Nucleus accumbens (tissue), 56 donors: ENCODE results near the gene GP5.

ENCODE experiments used
- DNase-seq, 56 donors: peaks; one replicate each; lab custom pipeline; 2025; lab: John Stamatoyannopoulos, UW

GP5 gene, protein sequence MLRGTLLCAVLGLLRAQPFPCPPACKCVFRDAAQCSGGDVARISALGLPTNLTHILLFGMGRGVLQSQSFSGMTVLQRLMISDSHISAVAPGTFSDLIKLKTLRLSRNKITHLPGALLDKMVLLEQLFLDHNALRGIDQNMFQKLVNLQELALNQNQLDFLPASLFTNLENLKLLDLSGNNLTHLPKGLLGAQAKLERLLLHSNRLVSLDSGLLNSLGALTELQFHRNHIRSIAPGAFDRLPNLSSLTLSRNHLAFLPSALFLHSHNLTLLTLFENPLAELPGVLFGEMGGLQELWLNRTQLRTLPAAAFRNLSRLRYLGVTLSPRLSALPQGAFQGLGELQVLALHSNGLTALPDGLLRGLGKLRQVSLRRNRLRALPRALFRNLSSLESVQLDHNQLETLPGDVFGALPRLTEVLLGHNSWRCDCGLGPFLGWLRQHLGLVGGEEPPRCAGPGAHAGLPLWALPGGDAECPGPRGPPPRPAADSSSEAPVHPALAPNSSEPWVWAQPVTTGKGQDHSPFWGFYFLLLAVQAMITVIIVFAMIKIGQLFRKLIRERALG

DNA sequence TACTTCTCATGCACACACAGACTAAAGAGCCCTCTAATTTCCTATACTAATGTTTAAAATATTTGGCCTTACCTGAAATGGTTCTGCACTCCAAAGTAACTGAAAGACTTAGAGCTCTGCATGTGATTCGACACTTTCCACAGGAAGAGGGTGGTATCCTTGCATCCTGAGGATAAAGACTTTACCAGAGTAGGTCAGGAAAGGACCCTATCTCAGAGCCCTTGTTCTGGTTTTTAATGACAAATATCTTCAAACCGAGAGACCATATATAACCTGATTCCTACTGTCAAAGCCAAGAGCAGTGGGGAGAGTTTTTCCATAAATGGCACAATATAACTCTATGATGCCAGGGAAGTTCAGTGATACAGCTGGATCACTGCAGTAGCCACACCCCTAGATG is at the start of gene GP5:
GP5 (minus strand) TSS at position 101 of the 400 bp plus-strand sequence. CDS start 984 bp downstream, outside the sequence.
- no peak for DNase-seq

DNA sequence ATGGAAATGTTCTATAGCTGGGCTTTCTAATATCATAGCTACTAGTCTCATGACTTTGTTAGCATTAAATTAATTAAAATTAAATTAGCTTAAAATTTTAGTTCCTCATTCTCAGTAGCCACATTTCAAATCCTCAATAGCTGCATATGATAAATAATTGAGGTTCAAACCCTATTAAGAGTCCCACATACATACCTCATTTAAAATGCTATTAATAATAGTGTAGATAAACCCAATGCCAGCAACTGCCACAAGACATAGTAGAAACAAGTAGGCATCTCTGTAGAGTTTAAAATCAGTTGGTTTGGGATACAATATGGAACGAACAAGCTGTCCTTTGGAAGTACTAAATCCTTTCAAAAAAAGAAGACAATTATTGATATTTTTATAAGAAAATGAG is 48.6 kb upstream of the GP5 start:
- DNase-seq, result no peak

DNA sequence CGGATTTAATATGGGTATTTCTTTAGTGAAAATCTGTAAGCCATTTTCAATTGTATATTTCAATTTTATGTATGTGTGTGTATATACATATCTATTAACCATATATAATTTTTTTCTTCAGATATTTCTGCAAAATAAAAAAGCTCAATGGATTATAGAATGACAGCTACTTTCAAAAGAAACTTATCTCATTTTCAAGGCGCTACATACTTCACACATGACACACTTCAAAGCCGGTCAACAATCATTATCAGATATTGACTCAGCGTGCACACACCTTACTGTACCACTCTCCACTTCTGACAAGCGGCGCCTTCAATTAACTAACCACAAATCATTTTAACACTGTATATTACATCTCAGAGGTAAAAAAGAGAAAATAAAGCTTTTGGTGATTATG is 48.1 kb upstream of the GP5 start:
- DNase-seq, result no peak

DNA sequence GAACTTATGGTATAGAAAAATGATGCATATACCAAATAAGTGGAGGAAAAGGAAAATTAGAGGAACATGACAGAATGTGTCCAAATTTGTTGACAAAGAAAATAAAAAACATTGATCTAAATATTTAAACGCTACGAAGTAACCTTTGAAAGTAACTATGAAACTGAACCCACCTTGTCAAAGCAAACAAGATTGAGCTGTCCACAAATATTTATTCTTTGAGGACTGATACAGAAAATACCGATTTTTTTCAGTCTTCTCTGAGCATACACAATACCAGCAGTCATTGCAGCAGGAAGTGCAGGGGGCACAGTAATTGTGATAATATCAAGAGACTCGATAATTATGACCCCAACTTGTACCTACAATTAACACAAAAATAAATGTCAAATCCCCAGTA is 47.7 kb upstream of the GP5 start:
- no peak for DNase-seq

DNA sequence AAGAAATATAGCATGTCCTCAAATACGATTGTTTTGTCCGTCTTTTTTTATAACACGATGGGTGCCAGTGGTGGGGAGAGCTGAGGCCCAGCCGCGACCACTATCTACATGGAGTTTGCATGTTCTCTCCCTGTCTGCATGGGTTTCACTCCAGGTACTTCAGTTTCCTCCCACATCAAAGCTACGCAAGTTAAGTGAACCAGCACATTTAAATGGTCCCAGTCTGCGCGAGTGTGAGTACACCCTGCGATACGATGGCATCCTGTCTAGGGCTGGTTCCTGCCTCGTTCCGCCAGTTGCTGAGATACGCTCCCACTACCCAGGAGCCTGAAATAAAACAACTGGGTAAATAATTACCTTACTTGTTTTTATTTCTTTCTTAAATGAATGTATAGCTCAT is 47.1 kb upstream of the GP5 start:
- DNase-seq, result no peak

DNA sequence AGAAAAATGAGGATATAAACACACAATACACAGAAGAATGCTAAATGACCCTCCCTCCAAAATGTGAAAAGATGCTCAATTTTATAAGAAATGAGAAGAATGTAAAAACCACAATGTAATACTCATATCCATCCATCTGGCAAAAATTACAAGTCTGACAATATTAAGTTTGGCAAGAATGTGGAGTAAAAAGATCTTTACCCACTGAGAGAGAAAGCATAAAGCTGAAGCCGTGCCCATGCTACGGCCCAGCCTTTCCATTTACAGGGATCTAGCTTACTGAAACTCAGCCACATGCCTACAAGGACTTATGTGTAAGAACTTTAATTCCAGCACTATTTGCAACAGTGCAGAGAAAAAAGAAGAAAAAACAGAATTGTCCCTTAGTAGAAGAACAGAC is 44.8 kb upstream of the GP5 start:
- no peak for DNase-seq

DNA sequence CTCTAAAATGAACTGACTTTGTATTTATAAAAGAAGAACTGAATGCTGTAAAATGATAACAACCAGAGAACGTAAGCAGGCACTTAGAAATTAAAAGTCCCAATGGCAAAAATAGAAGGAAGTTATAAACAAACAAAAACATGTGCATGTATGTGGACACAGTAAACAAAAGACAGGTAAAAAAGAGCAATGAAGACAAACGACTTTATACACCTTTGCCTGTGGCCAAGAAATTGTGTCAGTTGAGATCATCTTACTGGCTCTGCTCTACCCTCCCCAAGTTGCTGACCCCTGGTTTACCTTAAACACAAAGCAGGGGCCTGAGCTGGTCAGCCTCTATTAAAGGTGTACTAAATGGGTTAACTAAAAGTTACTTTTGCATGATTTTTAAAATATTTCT is 41.7 kb upstream of the GP5 start:
- DNase-seq, result no peak

DNA sequence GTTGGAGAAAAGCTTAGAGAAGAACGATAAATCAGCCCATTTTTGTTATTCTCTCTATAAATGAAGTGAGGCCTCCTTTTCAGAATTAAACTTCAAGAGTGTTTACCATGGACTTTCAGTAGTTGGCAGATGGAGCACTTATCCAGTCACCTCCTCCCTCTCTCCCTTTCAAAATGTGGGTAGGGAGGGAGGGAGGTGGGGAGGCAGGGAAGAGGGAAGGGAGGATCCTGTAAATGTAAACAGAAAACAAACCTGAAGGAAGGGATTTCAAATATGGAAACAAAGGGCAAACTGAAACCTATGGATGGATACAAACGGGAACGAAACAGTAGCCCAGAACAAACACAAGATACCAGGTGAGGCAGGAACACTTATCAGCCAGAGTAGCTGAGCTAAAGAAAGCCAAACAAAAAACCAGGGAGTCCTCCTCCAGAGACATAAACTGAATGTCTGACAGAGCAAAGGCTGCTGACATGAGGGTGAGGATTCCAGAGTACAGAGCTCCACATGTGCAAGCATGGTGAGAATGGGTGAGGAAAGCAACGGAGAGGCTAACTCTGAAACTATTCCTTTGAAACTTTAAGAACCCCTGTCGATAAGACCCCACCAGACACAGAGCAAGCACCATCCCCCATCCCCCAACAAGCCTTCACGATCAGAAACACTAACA is 41.0 kb upstream of the GP5 start:
- no peak for DNase-seq

DNA sequence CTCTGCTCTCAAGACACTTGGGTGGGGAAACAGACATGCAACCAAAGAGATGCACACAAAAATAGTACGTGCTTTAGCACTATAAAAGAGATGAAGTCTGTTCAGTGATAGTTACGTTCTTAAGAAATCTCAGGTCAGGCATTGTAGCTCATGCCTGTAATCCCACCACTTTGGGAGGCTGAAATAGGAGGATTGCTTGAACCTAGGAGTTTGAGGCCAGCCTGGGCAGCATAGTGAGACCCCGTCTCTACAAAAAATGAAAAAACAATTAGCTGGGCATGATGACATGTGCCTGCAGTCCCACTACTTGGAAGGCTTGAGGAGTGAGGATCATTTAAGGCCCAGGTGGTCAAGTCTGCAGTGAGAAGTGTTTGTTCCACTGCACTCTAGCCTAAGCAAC is 35.4 kb upstream of the GP5 start:
- DNase-seq, result no peak

DNA sequence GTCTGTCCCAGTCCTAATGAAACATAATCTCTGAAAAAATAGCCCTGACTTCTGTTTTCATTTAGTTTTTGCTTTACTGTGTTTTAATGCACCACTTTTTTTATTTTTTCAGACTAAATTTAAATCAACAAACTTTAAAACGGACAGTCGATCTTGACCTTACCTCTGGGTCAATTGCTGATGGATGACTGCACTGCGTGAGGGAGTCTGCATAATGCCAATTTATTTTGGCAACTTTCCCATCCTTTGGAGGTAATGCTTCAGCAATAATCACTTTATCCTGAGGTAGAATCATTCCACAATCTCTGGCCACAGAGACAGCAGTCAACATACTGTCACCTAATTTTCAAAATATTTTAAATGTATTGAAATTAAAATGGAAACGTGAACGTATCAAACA is 32.5 kb upstream of the GP5 start:
- DNase-seq, result no peak

DNA sequence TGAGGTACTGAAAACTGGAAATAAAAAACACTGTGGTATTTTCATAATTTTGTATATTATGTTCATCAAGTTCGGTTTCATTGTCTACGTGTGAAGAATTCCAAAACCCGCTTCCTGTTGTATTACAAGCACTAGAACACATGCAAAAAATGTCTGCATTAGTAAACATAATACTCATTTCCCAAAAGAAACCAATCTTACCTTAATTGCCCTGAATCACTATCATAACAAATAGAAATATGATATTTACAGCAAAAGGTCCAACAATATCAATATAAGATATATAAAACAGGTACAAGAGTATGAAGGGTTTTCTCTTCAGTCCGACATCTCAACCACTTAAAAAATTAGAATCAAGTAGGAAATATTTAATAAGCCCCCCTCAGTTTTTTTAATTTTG is 26.3 kb upstream of the GP5 start:
- no peak for DNase-seq

DNA sequence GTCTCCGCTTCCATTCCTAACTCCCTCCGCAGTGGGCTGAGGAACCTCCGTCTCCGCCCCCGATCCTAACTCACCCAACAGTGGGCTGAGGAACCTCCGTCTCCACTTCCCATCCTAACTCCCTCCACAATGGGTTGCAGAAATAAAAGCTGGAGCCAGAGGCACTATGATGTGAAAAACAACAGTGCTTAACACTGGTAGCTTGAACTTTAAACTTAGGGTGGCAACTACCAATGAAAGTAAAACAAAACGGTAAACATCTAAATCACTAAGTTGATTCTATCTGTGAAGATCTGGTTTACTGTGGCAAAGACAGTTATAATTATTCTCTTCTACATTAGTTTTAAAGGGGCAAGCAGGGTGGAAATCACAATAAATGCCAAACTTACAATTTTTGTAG is 25.9 kb upstream of the GP5 start:
- no peak for DNase-seq

DNA sequence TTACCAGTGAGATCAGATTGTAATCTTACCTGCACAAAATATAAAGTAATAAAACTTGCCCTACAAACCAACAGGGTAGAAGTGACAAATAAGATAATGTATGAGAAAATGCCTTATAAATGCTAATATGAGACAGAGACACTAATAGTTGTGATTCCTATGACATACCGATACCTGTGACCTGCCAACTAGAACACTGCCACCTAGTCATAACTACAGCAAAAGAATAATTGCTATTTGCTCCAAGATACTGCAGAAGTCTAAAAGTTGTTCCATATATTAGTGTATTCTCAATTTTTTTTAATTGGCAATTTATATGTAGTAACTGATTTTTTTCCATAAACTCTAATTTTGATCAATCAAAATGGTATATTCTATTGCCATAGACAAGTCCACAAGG is 25.3 kb upstream of the GP5 start:
- no peak for DNase-seq

DNA sequence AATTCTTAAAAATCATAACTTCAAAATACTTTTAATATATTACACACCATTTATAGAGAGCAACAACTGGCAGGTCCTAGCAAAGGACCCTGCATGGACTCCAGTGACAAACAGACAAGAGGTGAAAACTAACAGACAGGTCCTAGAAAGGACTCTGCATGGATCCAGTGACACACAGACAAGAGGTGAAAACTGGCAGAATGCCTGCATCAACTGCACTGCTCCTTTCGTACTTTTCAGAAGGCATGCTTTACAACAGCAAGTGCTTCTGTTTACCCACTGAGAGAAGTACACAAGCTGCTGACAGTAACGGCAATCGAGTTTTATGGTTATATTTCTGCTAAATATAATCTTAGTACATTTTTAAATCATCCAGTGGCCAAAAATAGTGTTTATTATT is 24.3 kb upstream of the GP5 start:
- no peak for DNase-seq

DNA sequence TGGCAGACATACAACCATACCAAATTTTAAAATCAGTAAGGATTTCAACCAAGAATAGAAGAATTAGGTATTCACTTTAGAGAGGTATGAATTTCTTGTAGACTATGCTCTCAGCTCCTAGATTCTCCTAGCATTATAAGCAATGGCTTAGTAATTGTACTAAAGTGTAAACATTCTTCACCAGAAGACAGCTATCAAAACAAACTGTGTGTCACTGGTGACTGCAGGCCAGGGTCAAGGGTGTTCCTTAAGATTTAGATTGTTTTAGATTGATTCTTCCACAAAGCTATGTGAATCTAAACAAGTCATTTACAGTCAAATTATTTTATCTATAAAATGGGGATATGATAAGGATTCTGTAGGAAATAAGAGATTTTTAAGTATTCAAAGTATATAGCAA is 23.1 kb upstream of the GP5 start:
- no peak for DNase-seq

DNA sequence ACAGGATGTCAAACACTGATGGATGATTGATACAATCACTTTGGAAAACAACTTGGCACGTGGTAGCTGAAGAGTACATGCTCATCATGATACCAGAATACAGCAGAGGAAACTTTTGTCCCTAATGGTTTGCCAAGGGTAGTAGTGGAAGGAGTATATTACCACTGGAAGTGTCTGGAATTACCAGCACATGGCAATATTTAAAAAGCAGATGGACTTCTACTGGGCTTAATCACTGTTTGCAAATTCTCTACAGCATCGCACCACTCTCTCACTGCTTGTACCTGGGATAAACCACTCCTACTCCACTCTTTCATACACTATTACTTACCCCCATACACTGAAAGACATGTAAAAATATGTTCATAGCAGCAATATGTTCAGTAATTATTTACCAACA is 19.6 kb upstream of the GP5 start:
- DNase-seq, result no peak

DNA sequence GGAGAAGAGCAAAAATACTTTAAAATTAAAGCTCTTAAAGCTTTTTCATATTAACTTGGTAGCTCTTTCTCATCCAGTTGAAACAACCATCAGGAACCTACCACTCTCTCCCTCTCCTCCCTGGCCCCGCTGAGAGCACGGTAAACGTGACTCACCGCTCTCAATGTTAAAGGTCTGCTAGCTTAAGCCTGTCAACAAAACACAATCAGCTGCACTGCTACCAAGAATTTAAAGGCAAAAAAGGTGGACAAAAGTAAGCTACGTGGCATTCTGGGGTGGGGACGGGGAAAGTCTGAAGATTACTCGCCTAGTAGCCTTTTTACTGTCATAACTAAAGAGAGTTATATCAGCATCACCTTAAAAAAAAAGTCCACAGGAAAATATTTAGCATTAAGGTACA is 8.4 kb upstream of the GP5 start:
- DNase-seq, result no peak

DNA sequence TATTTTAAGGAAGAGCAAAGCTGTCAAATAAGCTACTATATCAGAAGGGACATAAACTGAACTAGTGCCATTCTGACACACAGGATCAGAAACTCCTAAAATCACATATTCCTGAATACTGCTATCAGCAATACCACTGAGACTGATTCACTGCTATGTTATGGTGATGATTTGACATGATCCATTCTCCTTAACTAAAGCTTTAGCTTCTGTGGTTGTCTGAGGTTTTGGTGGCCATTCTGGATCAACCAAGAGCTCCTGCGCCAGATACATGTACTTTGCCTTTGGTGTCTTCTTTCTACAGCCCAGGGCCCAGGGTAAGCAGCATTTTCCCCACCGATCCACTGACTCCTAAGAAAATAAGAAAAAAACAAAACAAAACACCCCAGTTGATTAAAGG is 6.7 kb upstream of the GP5 start:
- DNase-seq, result no peak

DNA sequence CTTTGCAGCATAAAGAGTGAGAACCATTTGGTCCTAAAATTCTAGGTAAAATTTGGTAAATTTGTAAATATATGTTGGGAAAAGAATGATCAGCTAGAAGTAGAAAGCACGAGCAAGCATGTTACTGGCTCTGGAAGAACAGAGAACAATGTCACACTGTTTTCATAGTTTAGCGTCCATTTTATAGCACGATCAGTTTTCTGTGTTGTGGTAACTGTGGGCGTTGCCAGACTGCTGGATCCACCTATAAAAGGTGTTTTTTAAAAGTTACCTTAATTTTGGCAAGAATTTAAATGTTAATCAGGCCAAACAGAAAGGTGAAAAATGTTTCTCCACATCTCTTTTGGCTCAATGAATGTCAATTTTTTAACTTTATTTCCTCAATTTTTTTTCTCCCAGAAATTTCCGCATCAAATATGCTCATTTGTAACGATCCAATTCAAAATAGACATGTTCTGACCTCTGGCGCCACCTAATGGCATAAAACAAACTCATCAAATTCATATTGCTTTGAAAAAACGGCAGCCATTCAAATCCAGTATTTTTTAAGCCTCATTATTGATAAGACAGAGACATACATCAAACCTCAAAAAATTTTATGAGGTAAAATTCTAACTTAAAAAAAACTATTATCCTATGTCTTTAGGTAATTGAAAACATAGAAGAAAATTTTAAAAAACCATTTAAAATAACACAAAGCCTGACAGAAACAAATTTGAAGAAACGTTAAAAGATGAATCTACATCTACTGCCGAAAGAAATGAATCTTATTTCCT is 5.5 kb upstream of the GP5 start:
- peak in 7 of 56 donors; percentile 7 to 67 (median 18) for DNase-seq

DNA sequence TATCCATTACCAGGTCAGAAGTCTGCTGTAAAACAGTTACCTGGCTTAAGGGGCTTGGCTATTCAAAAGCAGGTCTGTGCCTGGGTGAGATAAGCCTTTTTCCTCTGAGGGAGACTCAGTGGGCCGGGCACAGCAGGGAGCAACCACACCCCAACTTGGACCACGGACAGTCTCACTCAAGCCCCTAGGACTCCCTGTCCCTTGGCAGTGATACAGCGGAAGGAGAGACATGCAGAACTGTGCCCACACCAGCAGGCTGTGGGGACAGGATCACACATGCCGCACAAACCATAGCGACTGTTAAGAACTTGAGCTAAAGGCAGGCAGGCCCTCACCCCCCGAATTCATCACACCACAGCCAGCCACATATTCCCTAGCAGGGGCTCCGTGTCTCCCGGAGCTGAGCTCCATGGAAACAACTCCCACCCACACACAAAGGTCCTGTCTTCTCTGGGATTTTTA is 2.8 kb upstream of the GP5 start:
- DNase-seq, result peak in 9 of 56 donors; percentile 17 to 39 (median 23)

DNA sequence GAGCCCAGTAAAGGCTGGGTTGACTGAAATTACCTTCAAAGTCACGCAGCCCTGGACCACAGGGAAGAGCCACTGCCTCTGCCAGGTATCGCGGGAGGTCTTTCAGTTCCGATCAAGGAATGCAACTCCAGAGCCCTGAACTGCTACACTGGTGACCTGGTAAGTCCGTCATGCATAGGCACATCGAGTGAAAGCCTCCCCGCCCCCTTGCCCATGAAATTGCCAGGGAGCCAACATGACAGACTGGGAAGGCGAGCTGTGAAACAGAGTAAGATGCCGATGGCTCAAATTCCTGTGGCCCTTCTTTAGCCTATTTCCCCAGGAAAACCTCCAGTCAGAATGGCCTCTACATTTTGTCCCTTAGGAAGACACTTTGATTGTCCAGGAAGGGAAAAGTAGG is 2.3 kb upstream of the GP5 start:
- no peak for DNase-seq
